Measurements from ENCODE around the gene EXOC6B. TPM values are rescaled to one million over a fixed set of nuclear protein-coding genes. Genes with fewer than 3 reads are reported as not detected.

EXOC6B gene
- total RNA-seq, 4 donors from 2014 or later, result 22.6 to 47.3 (median 32.5) TPM

DNA sequence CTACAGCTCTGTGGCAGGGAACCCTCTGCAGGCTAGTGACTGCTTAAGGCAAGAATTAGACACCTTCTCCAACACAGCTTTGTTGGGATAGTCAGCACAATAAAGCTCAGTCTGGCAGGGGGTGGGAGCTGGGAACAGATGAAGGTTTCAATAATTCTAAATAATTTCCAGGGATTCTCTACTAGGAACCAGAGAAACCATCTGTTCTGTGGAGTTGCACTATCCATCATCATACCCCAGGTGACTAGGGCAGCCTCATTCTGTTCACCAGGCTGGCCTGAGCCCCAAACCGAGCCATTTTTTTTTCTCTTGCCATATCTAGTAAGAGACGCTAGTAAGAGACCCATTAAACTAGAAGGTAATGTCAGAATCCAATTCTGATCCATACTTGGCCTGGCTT is 642.4 kb downstream of the EXOC6B start:
- Histone ChIP-seq H3K27me3 (no peaks in the 10 kb centered on the region), H3K9me3 (no peaks in the 10 kb centered on the region), H3K4me3 (replicated peaks in 1 of 3) (no peak overlapping the region), H3K27ac (no peak overlapping the region), H3K36me3 (peaks cover 0 to 7% of the 10 kb centered on the region in 2 donors), H3K4me1 (no peaks in the 10 kb centered on the region)
- TF ChIP-seq, protein P1, sequence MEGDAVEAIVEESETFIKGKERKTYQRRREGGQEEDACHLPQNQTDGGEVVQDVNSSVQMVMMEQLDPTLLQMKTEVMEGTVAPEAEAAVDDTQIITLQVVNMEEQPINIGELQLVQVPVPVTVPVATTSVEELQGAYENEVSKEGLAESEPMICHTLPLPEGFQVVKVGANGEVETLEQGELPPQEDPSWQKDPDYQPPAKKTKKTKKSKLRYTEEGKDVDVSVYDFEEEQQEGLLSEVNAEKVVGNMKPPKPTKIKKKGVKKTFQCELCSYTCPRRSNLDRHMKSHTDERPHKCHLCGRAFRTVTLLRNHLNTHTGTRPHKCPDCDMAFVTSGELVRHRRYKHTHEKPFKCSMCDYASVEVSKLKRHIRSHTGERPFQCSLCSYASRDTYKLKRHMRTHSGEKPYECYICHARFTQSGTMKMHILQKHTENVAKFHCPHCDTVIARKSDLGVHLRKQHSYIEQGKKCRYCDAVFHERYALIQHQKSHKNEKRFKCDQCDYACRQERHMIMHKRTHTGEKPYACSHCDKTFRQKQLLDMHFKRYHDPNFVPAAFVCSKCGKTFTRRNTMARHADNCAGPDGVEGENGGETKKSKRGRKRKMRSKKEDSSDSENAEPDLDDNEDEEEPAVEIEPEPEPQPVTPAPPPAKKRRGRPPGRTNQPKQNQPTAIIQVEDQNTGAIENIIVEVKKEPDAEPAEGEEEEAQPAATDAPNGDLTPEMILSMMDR (IDR thresholded peaks at IDR 0.05), result no peak
- no peak for TF ChIP-seq POLR2A (IDR thresholded peaks at IDR 0.05)
- no peak for DNase-seq
- WGBS, 2 donors, result 85 to 86% methylated on average over 2 of the region's 2 CpGs
- intact Hi-C loops (cut with DNase I), result no loop called here

DNA sequence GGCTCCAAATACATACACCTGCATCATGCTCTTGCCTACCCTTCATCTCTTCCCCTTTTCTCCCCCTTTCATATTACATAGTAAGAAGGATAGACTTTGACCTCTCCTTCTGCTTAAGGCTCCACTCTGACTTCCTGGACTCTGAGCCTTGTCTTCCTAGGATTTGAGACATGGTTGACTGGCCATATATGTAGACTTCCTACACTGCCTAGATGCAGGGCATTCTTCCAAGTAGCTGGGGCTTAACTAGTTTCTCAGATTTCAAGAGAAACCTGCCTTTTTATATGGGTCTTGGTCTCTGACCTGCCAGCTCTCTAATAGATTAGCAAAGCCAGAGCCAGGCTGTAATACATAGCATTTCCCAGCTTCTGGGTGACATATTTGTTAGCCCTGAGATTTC is 642.8 kb downstream of the EXOC6B start:
- H3K27me3 ChIP-seq, result no peaks in the 10 kb centered on the region
- H3K4me1 ChIP-seq, result no peaks in the 10 kb centered on the region
- intact Hi-C loops (cut with DNase I), result no loop called here
- TF ChIP-seq, protein P1 (IDR thresholded peaks at IDR 0.05), result no peak
- no peak for TF ChIP-seq POLR2A (IDR thresholded peaks at IDR 0.05)
- H3K4me3 ChIP-seq (replicated peaks in 1 of 3), result no peak overlapping the region
- H3K36me3 ChIP-seq, result peaks cover 3 to 9% of the 10 kb centered on the region in 2 donors
- H3K27ac ChIP-seq, result no peak overlapping the region
- DNase-seq, result no peak
- H3K9me3 ChIP-seq, result no peaks in the 10 kb centered on the region

- Histone ChIP-seq H3K36me3 (peaks cover 8 to 9% of the 10 kb centered on the region in 2 donors), H3K4me3 (replicated peaks in 1 of 3) (no peak overlapping the region), H3K27ac (no peak overlapping the region), H3K4me1 (no peaks in the 10 kb centered on the region), H3K9me3 (no peaks in the 10 kb centered on the region), H3K27me3 (no peaks in the 10 kb centered on the region)
- WGBS, 2 donors, result 85 to 92% methylated on average over 4 of the region's 4 CpGs
- DNase-seq, result no peak
- intact Hi-C loops (cut with DNase I), result no loop called here
- TF ChIP-seq, protein P1 (IDR thresholded peaks at IDR 0.05), result no peak
- no peak for TF ChIP-seq POLR2A (IDR thresholded peaks at IDR 0.05)
These were observed 643.3 kb downstream of the EXOC6B start for GRCh38 chr2:72182547-72182946.

- WGBS, 2 donors, result 95 to 99% methylated on average over 2 of the region's 2 CpGs
- intact Hi-C loops (cut with DNase I), result no loop called here
These were observed 644.2 kb downstream of the EXOC6B start for GRCh38 chr2:72181616-72182015.

DNA sequence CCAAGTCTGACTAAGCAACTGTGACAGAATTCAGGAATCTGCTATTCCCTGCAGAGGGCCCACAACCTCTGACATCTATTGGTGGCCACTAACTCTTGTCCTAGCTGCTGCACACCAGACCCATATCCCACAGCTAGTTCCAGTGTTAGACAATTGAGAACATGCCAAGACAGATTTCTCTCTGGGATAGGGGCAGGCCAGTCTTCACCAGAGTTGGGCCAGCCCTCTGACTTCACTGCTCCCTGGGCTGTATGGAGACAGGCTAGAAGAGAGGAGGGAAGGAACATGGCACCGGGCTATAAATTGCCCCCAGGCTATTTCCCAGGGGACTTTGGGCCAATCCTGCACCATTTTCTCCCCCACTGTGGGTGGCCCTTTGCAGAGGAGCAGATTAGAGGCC is 645.5 kb downstream of the EXOC6B start:
- Histone ChIP-seq H3K27me3 (no peaks in the 10 kb centered on the region), H3K36me3 (peaks cover 9 to 13% of the 10 kb centered on the region in 2 donors), H3K27ac (no peak overlapping the region), H3K9me3 (no peaks in the 10 kb centered on the region), H3K4me1 (no peaks in the 10 kb centered on the region), H3K4me3 (replicated peaks in 1 of 3) (no peak overlapping the region)
- no peak for DNase-seq
- WGBS, 2 donors, result 86 to 92% methylated on average over 1 of the region's 1 CpG
- intact Hi-C loops (cut with DNase I), result no loop called here
- no peak for TF ChIP-seq POLR2A (IDR thresholded peaks at IDR 0.05)
- TF ChIP-seq, protein P1 (IDR thresholded peaks at IDR 0.05), result no peak

More at GRCh38 chr2:72181616-72182015, 644.2 kb downstream of the EXOC6B start:
- Histone ChIP-seq H3K27ac (no peak overlapping the region), H3K9me3 (no peaks in the 10 kb centered on the region), H3K4me3 (replicated peaks in 1 of 3) (no peak overlapping the region), H3K36me3 (peaks cover 9 to 13% of the 10 kb centered on the region in 2 donors), H3K4me1 (no peaks in the 10 kb centered on the region), H3K27me3 (no peaks in the 10 kb centered on the region)
- no peak for DNase-seq
- TF ChIP-seq, protein P1 (IDR thresholded peaks at IDR 0.05), result no peak
- no peak for TF ChIP-seq POLR2A (IDR thresholded peaks at IDR 0.05)
